ENCODE data around the gene AKT3.

DNA sequence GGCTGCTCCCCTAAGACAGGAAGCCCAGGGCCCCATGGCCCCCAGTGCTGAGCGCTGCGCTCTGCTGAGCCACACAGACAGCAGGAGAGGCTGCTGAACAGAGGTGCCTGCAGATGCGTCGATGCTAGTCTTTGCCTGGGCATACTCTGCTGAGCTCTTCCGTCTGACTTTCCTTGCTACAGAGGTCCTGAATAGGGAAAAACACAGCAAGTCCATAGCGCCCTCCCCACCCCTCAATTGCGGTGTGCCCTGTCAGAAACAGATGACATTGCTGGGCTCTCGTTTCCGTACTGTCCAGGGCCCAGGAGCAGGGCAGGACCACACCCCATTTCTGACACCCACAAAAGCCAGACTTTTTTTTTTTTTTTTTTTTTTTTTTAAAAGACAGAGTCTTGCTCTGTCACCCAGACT is 341.7 kb downstream of the AKT3 start:
- TF ChIP-seq, protein P1, sequence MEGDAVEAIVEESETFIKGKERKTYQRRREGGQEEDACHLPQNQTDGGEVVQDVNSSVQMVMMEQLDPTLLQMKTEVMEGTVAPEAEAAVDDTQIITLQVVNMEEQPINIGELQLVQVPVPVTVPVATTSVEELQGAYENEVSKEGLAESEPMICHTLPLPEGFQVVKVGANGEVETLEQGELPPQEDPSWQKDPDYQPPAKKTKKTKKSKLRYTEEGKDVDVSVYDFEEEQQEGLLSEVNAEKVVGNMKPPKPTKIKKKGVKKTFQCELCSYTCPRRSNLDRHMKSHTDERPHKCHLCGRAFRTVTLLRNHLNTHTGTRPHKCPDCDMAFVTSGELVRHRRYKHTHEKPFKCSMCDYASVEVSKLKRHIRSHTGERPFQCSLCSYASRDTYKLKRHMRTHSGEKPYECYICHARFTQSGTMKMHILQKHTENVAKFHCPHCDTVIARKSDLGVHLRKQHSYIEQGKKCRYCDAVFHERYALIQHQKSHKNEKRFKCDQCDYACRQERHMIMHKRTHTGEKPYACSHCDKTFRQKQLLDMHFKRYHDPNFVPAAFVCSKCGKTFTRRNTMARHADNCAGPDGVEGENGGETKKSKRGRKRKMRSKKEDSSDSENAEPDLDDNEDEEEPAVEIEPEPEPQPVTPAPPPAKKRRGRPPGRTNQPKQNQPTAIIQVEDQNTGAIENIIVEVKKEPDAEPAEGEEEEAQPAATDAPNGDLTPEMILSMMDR (conservative IDR thresholded peaks at IDR 0.05): no peak
- TF ChIP-seq EZH2 (IDR thresholded peaks at IDR 0.05; ENCODE audit: low read depth): no peak

All from PC-9 (cell line).